ENCODE data around the gene ZNF785.
A peak's percentile ranks its signal among the peaks of the same experiment; 100 is the strongest.
"Not testable (repeated sequence)": the region's sequence is repeated elsewhere in the genome, so short reads cannot be mapped to it uniquely, and the experiment has no call there.

The ZNF785 gene

DNA sequence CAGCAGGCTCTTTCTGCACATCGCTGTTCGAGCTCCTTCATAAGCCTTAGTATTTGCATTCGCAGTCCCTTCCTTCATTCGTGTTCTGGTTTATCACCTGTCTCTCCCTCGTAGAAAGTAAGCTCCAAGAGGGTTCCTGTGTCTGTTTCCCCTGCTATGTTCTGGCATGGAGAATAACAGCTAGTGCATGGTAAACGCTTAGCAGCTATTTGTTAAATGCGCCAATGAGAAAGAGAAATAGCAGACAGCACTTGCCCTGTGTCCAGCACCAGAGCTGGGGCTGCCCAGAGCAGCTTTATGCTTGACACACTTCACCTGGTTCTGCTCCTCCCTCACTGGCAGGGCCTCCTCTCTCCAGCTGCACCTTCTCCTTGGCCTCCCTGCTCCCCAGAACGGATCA is 19.5 kb downstream of the ZNF785 start:
- DNase-seq (ENCODE audit: low spot score): no peak

- DNase-seq (ENCODE audit: low spot score): no peak
Observed at GRCh38 chr16:30565526-30565925, 20.0 kb downstream of the ZNF785 start.

GRCh38 chr16:30562021-30562420 is 23.5 kb downstream of the ZNF785 start:
- DNase-seq (ENCODE audit: low spot score): no peak

DNA sequence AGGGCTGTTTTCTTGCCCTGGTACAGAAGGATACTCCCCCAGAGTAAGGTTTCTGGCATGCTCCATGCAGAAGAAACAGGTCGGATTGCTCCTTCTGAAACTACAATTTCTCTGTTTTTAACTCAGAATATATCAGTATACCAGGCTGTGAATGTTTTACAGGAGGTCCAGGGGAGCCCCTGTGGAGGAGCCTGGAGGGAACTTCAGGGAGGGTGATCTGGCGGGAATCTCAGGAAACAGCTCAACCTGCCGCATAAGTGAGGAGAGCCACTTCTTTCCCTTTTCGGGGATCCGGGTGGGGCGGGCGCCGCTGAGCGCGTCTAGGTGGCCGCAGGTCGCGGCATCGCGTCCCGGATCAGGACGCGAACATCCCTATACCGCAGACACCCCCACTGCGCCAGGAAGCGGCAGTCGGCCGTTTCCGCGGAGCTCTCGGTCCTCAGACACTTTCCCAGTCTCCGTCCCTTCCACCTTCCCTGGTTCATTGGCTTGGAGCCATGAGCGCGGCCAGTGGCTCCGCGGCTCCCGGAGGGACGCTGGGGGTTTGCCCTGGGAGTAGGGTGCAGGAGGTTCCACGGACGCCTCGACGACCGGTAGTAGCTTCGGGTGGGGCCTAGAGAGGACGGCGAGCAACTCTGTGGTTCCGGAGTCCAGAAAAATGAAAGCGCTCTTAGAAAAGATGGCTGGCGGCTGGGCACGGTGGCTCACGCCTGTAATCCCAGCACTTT is 24.2 kb downstream of the ZNF785 start:
- DNase-seq (ENCODE audit: low spot score): no peak

GRCh38 chr16:30559690-30560089 is 25.8 kb downstream of the ZNF785 start:
- no peak for DNase-seq (ENCODE audit: low spot score)

- DNase-seq (ENCODE audit: low spot score): no peak
Observed at GRCh38 chr16:30558789-30559377, 26.6 kb downstream of the ZNF785 start.

DNA sequence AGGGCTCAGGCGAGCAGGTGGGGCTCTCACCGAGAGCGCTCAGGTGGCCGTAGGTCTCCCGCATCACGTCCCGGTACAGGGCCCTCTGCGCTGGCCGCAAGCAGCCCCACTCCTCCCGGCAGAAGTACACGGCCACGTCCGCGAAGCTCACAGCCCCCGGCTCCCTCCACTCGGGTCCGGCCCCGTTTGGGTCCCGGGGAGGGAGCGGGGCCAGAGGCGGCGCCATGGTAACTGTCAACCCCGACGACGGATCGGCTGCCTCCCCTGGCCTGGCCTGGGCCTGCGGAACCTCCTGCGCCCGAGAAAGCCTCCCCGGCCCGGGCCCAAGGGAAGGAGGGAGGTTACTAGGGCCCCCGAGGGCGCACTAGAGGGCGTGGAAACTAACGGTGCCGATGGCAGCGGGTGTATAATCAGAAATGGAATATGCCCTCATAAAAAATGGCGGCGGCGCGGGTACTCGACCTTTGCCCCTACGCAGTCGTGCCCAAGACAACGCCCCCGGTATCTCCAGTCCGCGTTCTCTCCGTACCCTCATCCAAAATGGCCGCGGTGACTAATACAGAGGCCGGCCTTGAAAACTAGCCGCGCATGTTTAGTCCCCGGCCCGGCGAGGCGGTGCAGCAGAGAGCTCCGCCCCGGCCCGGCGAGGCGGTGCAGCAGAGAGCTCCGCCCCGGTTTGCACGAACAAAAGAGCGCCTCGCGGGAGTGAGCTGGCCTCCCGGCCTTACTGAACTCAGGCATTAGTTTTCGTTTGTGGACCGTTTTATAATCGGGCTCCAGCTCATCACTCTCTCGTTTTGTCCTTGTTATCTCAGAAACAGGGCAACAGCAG is 27.3 kb downstream of the ZNF785 start, which contains the start of gene ZNF764:
Gene ZNF764 (minus strand): TSS at position 418 of the 832 bp plus-strand sequence. CDS start 192 bp downstream, at position 226.
- DNase-seq (ENCODE audit: low spot score): peak; percentile 98

DNA sequence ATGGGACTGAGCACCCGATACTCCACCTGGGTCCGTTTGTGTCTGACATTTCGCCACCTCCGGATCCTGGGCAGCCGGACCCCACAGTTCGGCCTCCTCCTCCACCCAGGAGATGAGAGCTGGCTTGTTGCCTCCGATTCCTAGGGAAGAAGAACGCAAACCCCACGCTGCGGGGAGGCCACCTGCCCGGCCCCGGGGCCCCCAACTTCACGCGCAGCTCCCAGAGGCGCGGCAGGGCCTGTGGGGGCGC is 27.9 kb downstream of the ZNF785 start:
- no peak for DNase-seq (ENCODE audit: low spot score)

GRCh38 chr16:30556125-30556473 is 29.4 kb downstream of the ZNF785 start:
- DNase-seq (ENCODE audit: low spot score): no peak

DNA sequence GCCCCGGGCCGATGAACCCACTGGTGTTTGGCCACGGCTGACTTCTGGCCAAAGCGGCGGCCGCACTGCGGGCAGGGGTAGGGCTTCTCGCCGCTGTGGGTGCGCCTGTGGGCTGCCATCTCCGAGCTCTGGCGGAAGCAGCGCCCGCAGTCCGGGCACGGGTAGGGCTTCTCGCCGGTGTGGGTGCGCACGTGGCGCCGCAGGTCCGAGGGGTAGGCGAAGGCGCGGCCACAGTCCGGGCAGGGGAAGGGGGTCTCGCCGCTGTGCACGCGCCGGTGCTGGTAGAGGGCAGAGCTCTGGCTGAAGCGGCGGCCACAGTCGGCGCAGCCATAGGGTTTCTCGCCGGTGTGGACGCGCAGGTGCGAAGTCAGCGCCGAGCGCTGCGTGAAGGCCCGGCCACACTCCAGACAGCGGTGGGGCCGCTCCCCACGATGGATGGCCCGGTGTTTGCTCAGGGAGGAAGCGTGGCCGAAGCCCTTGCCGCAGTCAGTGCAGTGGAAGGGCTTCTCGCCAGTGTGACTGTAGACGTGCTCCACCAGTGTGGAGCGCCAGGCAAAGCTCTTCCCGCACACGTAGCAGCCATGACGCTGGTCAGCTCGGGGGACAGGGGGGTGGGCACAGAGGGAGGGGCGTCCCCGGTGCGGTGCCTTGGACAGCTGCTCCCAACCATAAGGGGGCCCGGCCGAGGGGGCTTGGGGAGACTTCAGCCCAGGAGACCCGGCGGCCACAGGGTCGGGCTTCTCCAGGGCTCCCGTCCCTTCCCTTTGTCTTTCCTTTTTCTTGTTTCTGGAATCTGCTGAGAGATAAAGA is 30.0 kb downstream of the ZNF785 start:
- DNase-seq (ENCODE audit: low spot score): no peak

DNA sequence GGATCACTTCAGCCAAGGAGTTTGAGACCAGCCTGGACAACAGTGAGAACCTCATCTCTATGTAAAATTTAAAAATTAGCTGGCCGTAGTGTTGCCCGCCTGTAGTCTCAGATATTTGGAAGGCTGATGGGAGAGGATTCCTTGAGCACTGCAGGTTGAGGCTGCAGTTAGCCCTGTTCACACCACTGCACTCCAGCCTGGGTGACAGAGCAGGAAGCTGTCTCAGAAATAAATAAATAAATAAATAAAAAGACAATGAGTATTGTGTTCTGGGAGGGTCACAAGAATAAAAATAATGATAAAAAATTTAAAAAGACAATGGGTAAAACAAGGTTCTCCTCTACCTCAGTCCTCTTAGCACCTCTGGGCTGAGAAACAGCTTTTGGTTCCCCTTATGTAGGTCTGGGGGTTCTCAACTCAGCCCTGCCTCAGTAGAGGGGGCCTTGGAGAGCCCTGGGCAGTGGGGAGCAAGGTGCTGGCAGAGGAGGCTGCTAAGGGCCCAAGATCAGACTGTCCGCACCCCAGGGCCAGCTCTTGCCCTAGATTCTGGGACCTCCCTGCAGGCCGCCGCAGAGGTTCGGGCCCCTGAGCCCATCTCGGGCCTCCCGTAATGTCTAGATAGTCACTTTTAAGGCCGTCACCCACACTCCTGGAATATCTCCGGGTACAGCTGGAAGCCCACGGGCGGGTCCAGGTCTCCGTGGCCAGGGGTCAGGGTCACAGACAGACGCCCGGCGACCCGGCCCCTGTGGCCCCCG is 30.8 kb downstream of the ZNF785 start:
- no peak for DNase-seq (ENCODE audit: low spot score)

GRCh38 chr16:30553393-30553899 is 32.1 kb downstream of the ZNF785 start:
- no peak for DNase-seq (ENCODE audit: low spot score)

- DNase-seq (ENCODE audit: low spot score): no peak
Observed at GRCh38 chr16:30552956-30553355, 32.5 kb downstream of the ZNF785 start.

GRCh38 chr16:30551781-30552180 is 33.7 kb downstream of the ZNF785 start:
- DNase-seq (ENCODE audit: low spot score): peak; percentile 83

- DNase-seq (ENCODE audit: low spot score): no peak
Observed at GRCh38 chr16:30548416-30549253, 36.9 kb downstream of the ZNF785 start.

DNA sequence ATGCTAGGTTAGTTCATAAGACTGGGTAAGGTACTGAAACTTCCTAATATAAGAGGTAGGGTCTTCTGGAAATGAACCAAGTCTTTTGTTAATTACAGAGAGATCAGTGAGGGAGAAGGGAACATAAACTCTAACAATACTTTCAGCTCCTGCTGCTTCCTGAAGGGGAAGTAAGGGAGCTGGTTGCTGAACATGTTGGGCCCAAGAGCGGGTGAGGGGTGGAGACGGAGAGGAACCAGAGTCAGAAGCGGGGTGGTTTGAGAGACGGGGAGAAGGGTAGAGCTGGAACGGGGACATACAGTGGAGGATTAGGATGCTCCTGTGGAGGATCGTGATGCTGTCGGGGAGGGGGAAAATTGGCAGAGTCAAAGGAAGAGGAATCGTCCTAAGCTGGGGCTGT is 39.4 kb downstream of the ZNF785 start:
- DNase-seq (ENCODE audit: low spot score): no peak

DNA sequence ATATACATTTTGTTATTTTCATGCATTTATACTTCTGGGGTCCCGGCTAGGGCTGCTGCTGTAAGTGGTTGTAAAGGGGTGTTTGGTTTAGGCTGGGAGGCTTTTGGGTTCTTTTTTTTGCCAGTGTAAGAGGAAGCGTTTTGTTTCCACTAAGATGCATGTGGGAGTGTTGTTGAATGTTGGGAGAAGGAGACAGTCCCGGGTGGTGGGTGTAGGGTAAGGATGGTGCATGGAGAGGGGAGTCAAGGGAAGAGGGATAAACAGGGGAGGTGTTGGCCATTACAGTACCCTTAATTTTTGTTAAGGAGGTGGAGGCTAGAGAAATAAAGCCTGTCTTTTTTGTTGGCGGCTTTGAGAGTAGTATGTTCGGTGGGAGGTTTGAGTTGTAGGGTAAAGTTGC is 42.4 kb downstream of the ZNF785 start:
- DNase-seq (ENCODE audit: low spot score): no peak

DNA sequence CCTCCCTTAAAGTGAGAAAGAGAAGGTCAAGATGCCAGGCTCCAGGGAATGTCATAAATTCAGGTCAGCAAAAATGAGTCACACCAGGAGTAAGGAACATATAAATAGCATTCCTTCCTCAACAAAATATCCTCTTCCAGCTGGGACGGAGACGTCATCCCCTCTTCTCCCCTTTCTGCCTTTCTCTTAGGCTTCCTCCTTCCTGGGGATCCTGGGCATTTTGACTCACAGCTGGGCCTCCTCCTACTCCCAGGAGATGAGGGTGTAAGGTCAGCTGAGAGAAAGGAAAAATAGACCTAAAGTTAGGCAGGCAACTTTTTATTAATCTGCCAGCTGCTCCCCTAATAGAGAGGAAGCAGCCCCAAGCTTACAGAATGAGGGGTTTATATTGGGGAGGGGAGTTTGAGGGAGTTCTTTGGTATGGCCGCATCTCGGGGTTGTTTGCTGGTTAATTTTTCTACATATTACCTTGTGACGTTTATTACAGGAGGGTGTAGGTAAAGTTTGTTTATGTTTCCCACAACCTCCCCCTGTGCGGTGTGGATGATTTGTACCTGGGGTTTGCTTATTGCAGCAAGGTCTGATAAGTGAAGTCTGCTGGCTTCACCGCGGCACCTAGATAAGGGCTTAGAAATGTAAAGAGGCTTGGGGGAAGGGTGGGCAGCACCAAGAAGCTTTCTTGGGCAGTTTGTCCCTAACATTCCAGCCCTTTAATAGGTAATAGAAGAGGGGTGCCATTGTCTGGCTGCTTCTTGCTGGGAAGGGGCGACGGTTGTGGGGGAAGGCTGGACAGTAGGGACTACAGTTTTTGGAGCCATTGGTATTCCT is 43.8 kb downstream of the ZNF785 start:
- no peak for DNase-seq (ENCODE audit: low spot score)

DNA sequence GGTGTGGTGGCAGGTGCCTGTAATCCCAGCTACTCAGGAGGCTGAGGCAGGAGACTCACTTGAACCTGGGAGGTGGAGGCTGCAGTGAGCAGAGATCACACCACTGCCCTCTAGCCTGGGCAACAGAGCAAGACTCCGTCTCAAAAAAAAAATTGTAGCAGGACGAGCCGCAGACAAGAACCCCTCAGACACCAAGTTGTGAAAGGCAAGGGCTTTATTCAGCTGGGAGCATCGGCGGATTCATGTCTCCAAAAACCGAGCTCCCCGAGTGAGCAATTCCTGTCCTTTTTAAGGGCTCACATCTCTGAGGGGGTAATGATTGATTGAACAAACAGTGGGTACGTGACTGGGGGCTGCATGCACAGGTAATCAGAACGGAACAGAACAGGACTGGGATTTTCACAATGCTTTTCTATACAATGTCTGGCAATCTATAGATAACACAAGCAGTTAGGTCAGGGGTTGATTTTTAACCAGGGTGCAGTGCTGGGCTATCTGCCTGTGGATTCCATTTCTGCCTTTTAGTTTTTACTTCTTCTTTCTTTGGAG is 44.5 kb downstream of the ZNF785 start:
- not testable (repeated sequence) for DNase-seq (ENCODE audit: low spot score)

Measured in CD4-positive, alpha-beta T cell treated with Interleukin-6 at 100 ng/mL for 8 hours (primary cell).